Ishikawa (cell line): Measurements from ENCODE around the gene MYCBP2.

Experiments used
- CEBPB ChIP-seq: IDR thresholded peaks from 2 replicates; pipeline ENCODE4 v1.6.1; 2012
- CREB1 ChIP-seq: IDR thresholded peaks from 2 replicates; pipeline ENCODE4 v1.6.1; 2012; ENCODE audit warnings: low read depth
- EGR1 ChIP-seq: IDR thresholded peaks from 2 replicates; pipeline ENCODE4 v1.6.1; 2012
- EP300 ChIP-seq: IDR thresholded peaks from 2 replicates; pipeline ENCODE4 v1.6.1; 2012; ENCODE audit warnings: borderline replicate concordance
- MAX ChIP-seq: IDR thresholded peaks from 2 replicates; pipeline ENCODE4 v1.6.1; 2012
- RAD21 ChIP-seq: IDR thresholded peaks from 2 replicates; pipeline ENCODE4 v1.6.1; 2012; ENCODE audit warnings: low read depth
- TAF1 ChIP-seq: IDR thresholded peaks from 2 replicates; pipeline ENCODE4 v1.6.1; 2012; ENCODE audit warnings: low read depth, mild to moderate bottlenecking
- TCF12 ChIP-seq: IDR thresholded peaks from 2 replicates; pipeline ENCODE4 v1.6.1; 2012; ENCODE audit warnings: low read depth

DNA sequence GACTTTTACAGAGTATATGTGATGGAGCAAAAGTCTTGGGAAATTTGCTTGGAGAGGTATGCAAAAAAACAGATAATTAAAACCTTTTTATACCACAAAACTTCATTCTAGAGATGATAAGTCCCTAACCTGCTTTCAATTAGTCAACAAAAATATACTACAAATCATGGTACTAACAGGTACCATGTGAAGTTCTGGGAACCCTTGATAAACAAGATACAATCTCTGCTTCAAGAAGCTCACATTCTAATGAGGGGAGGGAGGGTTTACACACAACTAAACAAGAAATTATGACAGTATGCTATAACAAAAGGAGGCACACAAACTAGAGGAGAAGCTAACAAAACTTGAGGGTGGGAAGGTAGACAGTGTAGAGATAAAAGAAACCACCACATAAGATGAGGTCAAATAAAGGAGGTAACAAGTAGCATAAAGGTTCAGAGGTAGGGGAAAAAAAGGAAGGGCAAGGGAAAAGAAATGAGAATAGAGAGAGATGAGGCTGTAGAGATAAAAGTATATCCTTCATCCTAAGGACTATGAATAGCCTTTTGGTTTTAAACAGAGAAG, 91.4 kb downstream of the MYCBP2 start:
- no peak for TF ChIP-seq RAD21
- TF ChIP-seq EP300: no peak
- TF ChIP-seq TAF1: no peak
- TF ChIP-seq TCF12: no peak
- no peak for TF ChIP-seq CEBPB
- TF ChIP-seq MAX: no peak
- TF ChIP-seq EGR1: no peak
- no peak for TF ChIP-seq CREB1
